CD4-positive, alpha-beta T cell treated with Interleukin-15 for 4 hours (primary cell): ENCODE data around the gene CCDC127.
"Not testable (repeated sequence)": the region's sequence is repeated elsewhere in the genome, so short reads cannot be mapped to it uniquely, and the experiment has no call there.

Source experiments
- DNase-seq: peaks from one replicate; pipeline ENCODE4 v3.0.0-alpha.2; 2020; ENCODE audit warnings: low spot score

CCDC127 gene

DNA sequence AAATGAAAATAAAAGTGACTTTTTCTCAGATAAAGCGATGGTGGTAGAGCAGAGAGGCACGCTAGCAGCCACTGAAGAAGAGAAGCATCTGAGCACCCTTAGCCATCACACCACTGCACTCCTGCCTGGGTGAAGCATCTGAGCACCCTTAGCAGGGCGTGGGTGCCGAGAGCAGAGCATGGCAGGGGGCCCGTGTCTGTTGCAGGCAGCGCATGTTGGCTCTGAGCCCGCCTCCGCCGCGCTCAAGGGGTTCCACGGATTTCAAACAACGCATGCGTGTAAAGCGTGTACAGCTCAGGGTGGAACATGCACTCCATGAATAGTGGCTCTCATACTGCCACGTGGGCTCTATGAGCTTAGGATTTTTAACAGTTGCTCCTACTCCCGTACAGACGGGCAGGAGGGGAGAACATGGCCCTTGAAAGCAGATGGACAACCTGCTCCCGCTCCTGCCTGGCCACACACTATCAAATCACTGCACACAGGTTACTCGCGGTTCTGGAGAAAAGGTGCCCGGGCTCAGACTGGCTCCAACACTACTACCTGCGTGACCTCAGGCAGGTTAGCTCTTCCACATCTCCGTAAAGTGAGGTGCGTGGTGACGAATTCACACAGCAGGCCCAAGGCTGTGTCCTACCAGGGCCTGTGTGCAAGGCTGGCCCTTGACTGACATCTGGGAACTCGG is 14.6 kb downstream of the CCDC127 start:
- no peak for DNase-seq

DNA sequence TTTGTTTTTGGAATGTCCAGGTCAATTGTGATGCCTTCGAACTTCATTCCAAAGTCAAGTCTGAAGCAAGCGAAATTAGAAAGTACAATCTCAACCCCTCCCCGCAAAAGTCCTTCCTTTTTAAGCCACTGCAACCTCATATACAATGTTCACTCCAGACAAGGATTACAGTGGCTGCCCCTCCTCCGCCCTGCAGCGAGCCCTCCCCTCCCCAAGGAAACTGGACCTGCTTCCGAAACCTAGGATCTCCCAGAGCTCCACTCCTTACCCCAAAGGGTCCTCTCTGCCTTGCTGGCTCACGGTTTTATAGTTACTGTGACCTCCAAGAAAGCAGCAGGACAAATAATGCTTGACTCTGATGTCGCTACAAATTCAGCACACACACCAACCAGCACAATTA is 16.3 kb downstream of the CCDC127 start:
- DNase-seq: no peak

GRCh38 chr5:200985-201384 is 17.0 kb downstream of the CCDC127 start:
- DNase-seq: no peak

- no peak for DNase-seq
Observed at GRCh38 chr5:199950-200645, 17.9 kb downstream of the CCDC127 start.

- DNase-seq: no peak
Observed at GRCh38 chr5:199197-199949, 18.6 kb downstream of the CCDC127 start.

DNA sequence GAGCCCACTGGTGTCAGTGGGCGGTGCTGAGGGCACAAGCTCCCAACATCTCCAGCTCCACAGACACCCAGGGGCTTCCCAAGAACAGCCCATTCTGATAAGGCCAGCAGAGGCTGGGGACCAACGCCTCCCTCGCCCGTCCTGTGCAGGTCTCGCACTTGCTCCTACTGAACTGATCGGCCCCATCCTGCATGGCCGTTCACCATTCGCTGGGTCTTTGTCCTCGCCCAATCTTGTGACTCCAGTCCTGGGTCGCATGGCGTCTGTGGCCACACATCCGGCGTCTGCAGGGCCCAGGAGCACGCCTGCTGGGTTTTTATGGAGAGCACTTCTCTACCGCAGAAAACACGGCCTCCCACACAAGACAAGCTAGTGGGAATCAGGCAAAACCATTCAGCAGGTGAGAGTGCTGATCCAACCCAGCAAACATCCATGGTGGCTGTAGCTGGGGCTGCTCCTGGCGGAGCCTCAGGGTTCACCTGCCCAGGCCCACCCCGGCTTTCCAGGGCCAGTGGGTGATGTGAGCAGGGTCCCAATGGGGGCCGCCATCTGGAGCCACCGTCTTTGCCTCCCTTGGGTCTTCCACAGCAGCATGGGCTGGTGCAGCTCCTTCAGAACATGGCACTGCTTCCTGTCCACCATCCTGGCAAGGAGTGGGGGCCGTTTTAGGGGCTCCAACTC is 19.3 kb downstream of the CCDC127 start:
- no peak for DNase-seq

GRCh38 chr5:197892-198489 is 20.0 kb downstream of the CCDC127 start:
- no peak for DNase-seq

GRCh38 chr5:197031-197430 is 20.9 kb downstream of the CCDC127 start:
- not testable (repeated sequence) for DNase-seq

- DNase-seq: no peak
Observed at GRCh38 chr5:196350-196749, 21.6 kb downstream of the CCDC127 start.

GRCh38 chr5:195401-196160 is 22.4 kb downstream of the CCDC127 start:
- no peak for DNase-seq

GRCh38 chr5:194603-195209 is 23.2 kb downstream of the CCDC127 start:
- no peak for DNase-seq

- no peak for DNase-seq
Observed at GRCh38 chr5:194102-194501, 23.9 kb downstream of the CCDC127 start.

GRCh38 chr5:192970-193831 is 24.8 kb downstream of the CCDC127 start:
- no peak for DNase-seq

DNA sequence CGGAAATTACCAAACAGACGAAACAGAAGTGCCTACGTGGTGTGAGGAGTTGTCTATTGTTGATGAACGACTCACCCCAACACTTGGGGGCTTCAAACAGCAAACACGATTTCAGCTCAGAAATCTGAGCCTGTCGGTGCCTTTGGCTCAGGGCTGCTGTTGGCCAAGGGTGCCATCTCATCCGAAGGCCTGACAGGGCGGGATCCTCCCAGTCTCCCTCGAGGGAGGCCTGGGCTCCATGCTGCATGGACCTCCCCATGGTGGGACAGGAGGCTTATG is 25.3 kb downstream of the CCDC127 start:
- DNase-seq: no peak

DNA sequence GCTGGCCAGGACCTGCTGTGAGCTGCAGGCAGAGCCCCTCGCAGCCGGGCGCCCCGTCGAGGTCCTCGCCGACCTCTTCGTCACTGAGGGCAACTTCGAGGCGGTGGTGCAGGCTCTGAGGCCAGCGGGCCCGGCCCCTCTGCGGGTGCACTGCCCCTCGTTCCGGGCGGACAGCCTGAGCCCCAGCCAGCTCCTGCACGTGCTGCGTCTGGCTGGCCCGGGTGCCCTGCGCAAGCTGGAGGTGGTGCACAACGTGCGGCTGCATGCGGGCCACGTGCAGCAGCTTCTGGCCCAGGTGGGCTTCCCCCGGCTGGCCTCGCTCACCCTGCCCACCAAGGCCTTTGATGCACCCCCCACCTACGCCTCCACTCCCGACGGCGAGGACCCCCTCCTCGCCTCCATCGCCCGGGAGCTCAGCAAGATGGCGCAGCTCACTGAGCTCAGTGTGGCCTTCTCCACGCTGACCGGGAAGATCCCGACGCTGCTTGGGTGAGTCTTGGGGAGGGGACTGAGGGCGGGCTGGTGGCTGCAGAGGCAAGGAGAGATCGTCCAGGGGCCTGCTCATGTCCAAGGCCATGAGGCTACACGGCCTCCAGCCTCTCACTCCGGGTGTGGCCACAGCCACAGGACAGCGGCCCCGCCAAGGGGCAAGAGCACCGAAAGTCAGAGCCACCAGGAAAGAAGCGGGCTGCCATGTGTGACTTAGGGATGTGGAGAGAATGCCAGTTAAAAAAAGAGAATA is 25.8 kb downstream of the CCDC127 start:
- DNase-seq: no peak

DNA sequence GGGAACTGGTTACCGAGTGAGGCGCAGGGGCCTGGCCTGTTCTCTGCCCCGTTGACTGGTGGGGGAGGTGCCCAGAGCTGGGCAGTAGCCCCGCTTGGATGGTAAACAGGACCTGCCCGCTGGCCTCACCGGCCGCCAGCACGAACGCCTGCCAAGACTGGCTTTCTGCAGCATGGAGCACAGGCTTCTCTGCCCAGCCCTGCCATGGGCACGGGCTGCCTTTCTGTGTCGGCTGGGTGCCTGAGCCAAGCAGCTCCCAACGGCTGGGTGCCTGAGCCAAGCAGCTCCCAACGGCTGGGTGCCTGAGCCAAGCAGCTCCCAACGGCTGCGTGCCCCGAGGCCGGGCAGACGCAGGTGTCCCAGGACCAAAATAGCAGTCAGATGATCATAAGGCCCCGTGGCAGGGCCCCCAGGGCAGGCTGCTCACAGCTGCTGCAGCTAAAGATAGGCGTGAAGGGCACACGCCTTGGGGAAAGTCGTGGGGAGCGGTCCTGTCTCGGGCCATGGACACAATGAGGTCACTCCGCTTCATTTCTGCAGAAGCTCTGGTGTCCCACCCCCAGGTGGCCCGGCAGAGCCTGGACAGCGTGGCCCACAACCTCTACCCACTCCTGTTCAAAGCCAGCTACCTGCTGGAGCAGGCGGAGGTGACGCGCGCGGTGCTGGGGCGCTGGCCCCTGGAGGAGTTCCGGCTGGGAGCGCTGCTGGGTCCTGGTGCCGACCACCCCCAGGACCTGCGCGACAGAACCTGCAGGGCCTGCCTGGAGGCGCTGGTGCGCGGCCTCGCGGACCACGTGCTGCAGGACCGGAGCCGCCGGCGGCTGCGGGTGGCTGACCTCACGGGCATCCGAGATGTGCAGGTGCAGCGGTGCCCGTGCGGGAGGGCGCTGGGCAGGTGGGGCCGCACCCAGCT is 26.7 kb downstream of the CCDC127 start, which contains the start of gene LRRC14B:
TSS of gene LRRC14B (plus strand) at position 460 of the 913 bp plus-strand sequence. CDS start at position 504, 44 bp downstream.
- no peak for DNase-seq

- DNase-seq: no peak
Observed at GRCh38 chr5:190366-191035, 27.5 kb downstream of the CCDC127 start.

DNA sequence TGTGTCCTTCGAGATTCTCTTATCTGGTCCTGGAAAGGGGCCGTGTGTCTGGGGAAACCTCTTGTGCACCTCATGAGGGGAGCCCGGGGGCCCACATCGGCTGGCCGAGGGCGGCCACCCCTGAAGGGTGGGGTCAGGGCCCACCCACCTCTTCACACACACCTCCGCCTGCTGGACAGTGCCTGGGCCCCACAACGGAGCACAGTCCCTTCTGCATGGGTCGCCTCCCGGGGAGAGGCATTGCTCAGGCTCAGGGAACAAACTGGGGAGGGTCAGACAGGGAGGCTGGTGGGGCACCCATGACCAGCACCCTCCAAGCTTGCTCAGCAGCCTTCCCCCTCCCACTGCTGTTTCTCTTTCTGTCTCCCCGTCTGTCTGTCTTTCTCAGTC is 28.0 kb downstream of the CCDC127 start:
- DNase-seq: no peak
